ENCODE measurements around the gene ATOX1. TPM values are rescaled to one million over a fixed set of nuclear protein-coding genes. Genes with fewer than 3 reads are reported as not detected.

Gene ATOX1
- total and polyA plus RNA-seq, 2 experiments from 2014 or later = 118 to 134 TPM

GRCh38 chr5:151740958-151741373 lies 17.5 kb downstream of the ATOX1 start:
- H3K9me2 ChIP-seq (ENCODE audit: insufficient read depth) = no peaks in the 10 kb centered on the region
- H3F3A ChIP-seq (replicated peaks; ENCODE audit: low read depth) = no peaks in the 10 kb centered on the region
- H3K27ac ChIP-seq (ENCODE audit: low read depth) = no peak overlapping the region; the same call in 1 of the 2 replicates
- no peaks in the 10 kb centered on the region for H3K79me2 ChIP-seq (replicated peaks; ENCODE audit: insufficient read depth)
- no peak overlapping the region for H3K4me3 Mint-ChIP-seq
- H3K4me3 ChIP-seq = no peak overlapping the region
- peaks cover 13% of the 10 kb centered on the region for H3K27me3 Mint-ChIP-seq (ENCODE audit: insufficient read depth, low read depth, poor library complexity)
- peaks cover 4% of the 10 kb centered on the region; the same call in 2 of the 3 replicates for H3K36me3 Mint-ChIP-seq (ENCODE audit: low read depth)
- no peaks in the 10 kb centered on the region for H3K27me3 ChIP-seq (ENCODE audit: insufficient read depth)
- TF ChIP-seq ZNF114 (CRISPR knock-in tag; IDR thresholded peaks at IDR 0.05) (no peak), STAT1 (IDR thresholded peaks at IDR 0.05; ENCODE audit: unreplicated experiment) (no peak), JUNB (IDR thresholded peaks at IDR 0.05; ENCODE audit: unreplicated experiment) (no peak), ZNF331 (CRISPR knock-in tag; IDR thresholded peaks at IDR 0.05; ENCODE audit: low read depth) (no peak)
- no peak for ATAC-seq
- H3K27ac Mint-ChIP-seq = 0 out of 2 replicates have a peak overlapping the region, but pooled peaks have one; percentile 87
- no peak for DNase-seq (ENCODE audit: low spot score)
- H4K20me1 ChIP-seq (replicated peaks; ENCODE audit: insufficient read depth) = no peaks in the 10 kb centered on the region
- no peaks in the 10 kb centered on the region for H3K36me3 ChIP-seq (ENCODE audit: insufficient read depth)
- no peak overlapping the region for H3K4me2 ChIP-seq
- no peak overlapping the region for H2AFZ ChIP-seq
- peaks cover 10% of the 10 kb centered on the region for H3K4me1 ChIP-seq (ENCODE audit: insufficient read depth)
- H3K4me1 Mint-ChIP-seq = peaks cover 18% of the 10 kb centered on the region
- H3K9me3 Mint-ChIP-seq = no peaks in the 10 kb centered on the region

GRCh38 chr5:151740336-151740942 lies 18.0 kb downstream of the ATOX1 start:
- H3K9me2 ChIP-seq (ENCODE audit: insufficient read depth) = no peaks in the 10 kb centered on the region
- Mint-ChIP-seq H3K4me1 (peaks cover 18% of the 10 kb centered on the region), H3K36me3 (ENCODE audit: low read depth) (peaks cover 3% of the 10 kb centered on the region; the same call in 2 of the 3 replicates), H3K27ac (peak overlapping the region; percentile 87; the same call in 1 of the 2 replicates), H3K4me3 (peak overlapping the region; percentile 5; the same call in 2 of the 3 replicates), H3K9me3 (no peaks in the 10 kb centered on the region), H3K27me3 (ENCODE audit: insufficient read depth, low read depth, poor library complexity) (peaks cover 10% of the 10 kb centered on the region)
- H3K4me2 ChIP-seq = peak overlapping the region; percentile 65; the same call in 1 of the 2 replicates
- H3F3A ChIP-seq (replicated peaks; ENCODE audit: low read depth) = no peaks in the 10 kb centered on the region
- H3K27ac ChIP-seq (ENCODE audit: low read depth) = peak overlapping the region; percentile 55
- H3K36me3 ChIP-seq (ENCODE audit: insufficient read depth) = no peaks in the 10 kb centered on the region
- ATAC-seq (peak; percentile 78), DNase-seq (ENCODE audit: low spot score) (peak; percentile 89)
- peak overlapping the region; percentile 33; the same call in 1 of the 2 replicates for H3K4me3 ChIP-seq
- H4K20me1 ChIP-seq (replicated peaks; ENCODE audit: insufficient read depth) = no peaks in the 10 kb centered on the region
- TF ChIP-seq CTCF (conservative IDR thresholded peaks at IDR 0.05; ENCODE audit: low read depth in 2 of 2) (peak; percentile 83 to 95), NANOG (IDR thresholded peaks at IDR 0.05; ENCODE audit: borderline replicate concordance) (no peak)
- H2AFZ ChIP-seq = peak overlapping the region; percentile 14; the same call in 1 of the 2 replicates
- H3K79me2 ChIP-seq (replicated peaks; ENCODE audit: insufficient read depth) = no peaks in the 10 kb centered on the region
- H3K4me1 ChIP-seq (ENCODE audit: insufficient read depth) = peaks cover 10% of the 10 kb centered on the region
- H3K27me3 ChIP-seq (ENCODE audit: insufficient read depth) = no peaks in the 10 kb centered on the region

- Histone ChIP-seq H3K9me2 (ENCODE audit: insufficient read depth) (no peaks in the 10 kb centered on the region), H3K36me3 (ENCODE audit: insufficient read depth) (no peaks in the 10 kb centered on the region), H3F3A (replicated peaks; ENCODE audit: low read depth) (no peaks in the 10 kb centered on the region), H2AFZ (no peak overlapping the region; the same call in 1 of the 2 replicates), H3K4me2 (peak overlapping the region; percentile 65), H3K4me1 (ENCODE audit: insufficient read depth) (peaks cover 10% of the 10 kb centered on the region), H3K27ac (ENCODE audit: low read depth) (peak overlapping the region; percentile 55), H3K79me2 (replicated peaks; ENCODE audit: insufficient read depth) (no peaks in the 10 kb centered on the region), H3K4me3 (0 out of 2 replicates have a peak overlapping the region, but pooled peaks have one; percentile 33), H4K20me1 (replicated peaks; ENCODE audit: insufficient read depth) (no peaks in the 10 kb centered on the region), H3K27me3 (ENCODE audit: insufficient read depth) (no peaks in the 10 kb centered on the region)
- Mint-ChIP-seq H3K27me3 (ENCODE audit: insufficient read depth, low read depth, poor library complexity) (peaks cover 10% of the 10 kb centered on the region), H3K4me1 (peaks cover 18% of the 10 kb centered on the region), H3K27ac (peak overlapping the region; percentile 87), H3K4me3 (peak overlapping the region; percentile 5), H3K9me3 (no peaks in the 10 kb centered on the region), H3K36me3 (ENCODE audit: low read depth) (no peaks in the 10 kb centered on the region; the same call in 1 of the 3 replicates)
- peak; percentile 79 for ATAC-seq
- peak; percentile 66 for DNase-seq (ENCODE audit: low spot score)
- TF ChIP-seq ZNF462 (CRISPR knock-in tag; IDR thresholded peaks at IDR 0.05) = peak; percentile 52; the same call in 1 of the 2 replicates
Measured at GRCh38 chr5:151739939-151740335, 18.5 kb downstream of the ATOX1 start.

Measured in GM23338 (cell line).